ENCODE measurements around the gene LRCH1. TPM values are rescaled to one million over a fixed set of nuclear protein-coding genes. Genes with fewer than 3 reads are reported as not detected.

Gene LRCH1
- total RNA-seq, 1 donor from 2014 or later, result 17.1 TPM

GRCh38 chr13:46607768-46608564 lies 55.0 kb downstream of the LRCH1 start:
- intact Hi-C loops (cut with micrococcal nuclease), result loop anchor here (5.0 kb wide), 1 partner anchor 56 kb away; the partner anchor contains the start of gene LRCH1

GRCh38 chr13:46609052-46609451 lies 56.1 kb downstream of the LRCH1 start:
- intact Hi-C loops (cut with micrococcal nuclease), result loop anchor here (5.0 kb wide), 1 partner anchor 57 kb away; the partner anchor contains the start of gene LRCH1

- intact Hi-C loops (cut with micrococcal nuclease), result loop anchor here (5.0 kb wide), 1 partner anchor 57 kb away; the partner anchor contains the start of gene LRCH1
Observed at GRCh38 chr13:46609726-46610125, 56.8 kb downstream of the LRCH1 start.

GRCh38 chr13:46612267-46612666 lies 59.3 kb downstream of the LRCH1 start:
- intact Hi-C loops (cut with micrococcal nuclease), result no loop called here

DNA sequence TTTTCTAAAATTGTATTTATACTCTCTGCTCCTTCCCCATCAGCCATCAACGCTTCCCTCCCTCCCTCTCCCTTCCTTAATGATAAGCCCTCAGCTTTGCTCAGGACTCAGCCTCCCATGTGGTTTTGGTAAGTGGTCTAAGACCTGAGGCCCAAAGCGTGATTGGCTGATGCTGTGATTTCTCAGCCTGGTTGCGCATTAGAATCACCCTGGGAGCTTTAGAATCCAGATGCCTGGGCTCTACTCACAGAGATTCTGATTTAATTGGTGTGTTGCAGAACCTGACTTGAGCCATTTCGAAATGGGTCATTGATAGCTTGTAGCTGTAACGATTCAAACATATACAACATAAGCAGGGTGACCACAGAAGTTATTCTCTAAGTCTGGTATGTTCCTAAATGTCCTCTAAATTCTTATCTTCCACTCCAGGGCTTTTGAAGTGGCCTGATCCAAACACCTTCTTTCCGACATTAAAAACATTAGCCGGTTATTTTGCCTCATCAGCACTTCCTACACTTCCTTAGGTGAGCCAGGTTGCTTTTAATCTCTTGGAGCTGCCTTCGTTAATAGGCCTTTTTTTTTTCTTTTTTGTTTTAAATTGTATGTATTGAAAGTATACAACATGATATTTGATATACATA lies 60.6 kb downstream of the LRCH1 start:
- intact Hi-C loops (cut with micrococcal nuclease), result no loop called here

GRCh38 chr13:46614582-46614981 lies 61.6 kb downstream of the LRCH1 start:
- intact Hi-C loops (cut with micrococcal nuclease), result no loop called here

- intact Hi-C loops (cut with micrococcal nuclease), result no loop called here
Observed at GRCh38 chr13:46615888-46616531, 63.0 kb downstream of the LRCH1 start.

GRCh38 chr13:46617229-46617721 lies 64.3 kb downstream of the LRCH1 start:
- intact Hi-C loops (cut with micrococcal nuclease), result no loop called here

GRCh38 chr13:46617885-46618284 lies 64.9 kb downstream of the LRCH1 start:
- intact Hi-C loops (cut with micrococcal nuclease), result no loop called here

GRCh38 chr13:46618694-46619254 lies 65.8 kb downstream of the LRCH1 start:
- intact Hi-C loops (cut with micrococcal nuclease), result no loop called here

DNA sequence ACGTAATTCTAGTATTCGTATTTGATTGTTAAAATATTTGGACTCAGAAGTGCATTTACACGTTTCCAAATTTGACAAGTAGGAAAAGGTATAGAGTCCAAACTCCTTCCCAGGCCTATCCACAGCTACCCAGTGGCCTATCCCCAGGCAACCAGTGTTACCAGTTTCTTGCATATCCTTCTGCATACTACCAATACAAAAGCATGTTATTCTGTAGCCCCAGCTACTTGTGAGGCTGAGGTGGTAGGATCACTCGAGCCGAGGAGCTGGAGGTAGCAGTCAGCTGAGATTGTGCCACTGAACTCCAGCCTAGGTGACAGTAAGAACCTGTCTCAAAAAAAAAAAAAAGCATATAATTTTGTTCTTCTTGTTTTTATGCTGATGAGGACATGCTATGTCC lies 67.1 kb downstream of the LRCH1 start:
- intact Hi-C loops (cut with micrococcal nuclease), result no loop called here

GRCh38 chr13:46620471-46620870 lies 67.5 kb downstream of the LRCH1 start:
- intact Hi-C loops (cut with micrococcal nuclease), result no loop called here

DNA sequence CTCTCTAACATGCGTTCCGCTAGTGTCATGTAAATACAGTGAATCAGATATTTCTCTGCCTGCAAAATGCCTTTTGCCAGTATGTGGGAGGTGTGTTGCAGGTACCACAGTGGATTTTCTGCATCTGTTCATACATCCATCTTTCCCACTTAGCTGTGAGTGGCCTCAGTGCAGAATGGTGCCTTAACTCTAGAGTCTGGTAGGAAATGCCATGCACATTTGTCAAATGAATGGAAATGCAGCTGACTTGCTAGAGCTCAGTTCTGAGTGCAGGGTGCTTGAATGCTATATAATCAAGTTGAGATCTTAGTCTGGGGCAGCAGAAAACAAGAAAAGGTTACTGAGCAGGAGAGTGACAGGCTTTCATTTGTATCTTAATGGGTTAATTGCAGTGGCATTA lies 68.2 kb downstream of the LRCH1 start:
- intact Hi-C loops (cut with micrococcal nuclease), result no loop called here

DNA sequence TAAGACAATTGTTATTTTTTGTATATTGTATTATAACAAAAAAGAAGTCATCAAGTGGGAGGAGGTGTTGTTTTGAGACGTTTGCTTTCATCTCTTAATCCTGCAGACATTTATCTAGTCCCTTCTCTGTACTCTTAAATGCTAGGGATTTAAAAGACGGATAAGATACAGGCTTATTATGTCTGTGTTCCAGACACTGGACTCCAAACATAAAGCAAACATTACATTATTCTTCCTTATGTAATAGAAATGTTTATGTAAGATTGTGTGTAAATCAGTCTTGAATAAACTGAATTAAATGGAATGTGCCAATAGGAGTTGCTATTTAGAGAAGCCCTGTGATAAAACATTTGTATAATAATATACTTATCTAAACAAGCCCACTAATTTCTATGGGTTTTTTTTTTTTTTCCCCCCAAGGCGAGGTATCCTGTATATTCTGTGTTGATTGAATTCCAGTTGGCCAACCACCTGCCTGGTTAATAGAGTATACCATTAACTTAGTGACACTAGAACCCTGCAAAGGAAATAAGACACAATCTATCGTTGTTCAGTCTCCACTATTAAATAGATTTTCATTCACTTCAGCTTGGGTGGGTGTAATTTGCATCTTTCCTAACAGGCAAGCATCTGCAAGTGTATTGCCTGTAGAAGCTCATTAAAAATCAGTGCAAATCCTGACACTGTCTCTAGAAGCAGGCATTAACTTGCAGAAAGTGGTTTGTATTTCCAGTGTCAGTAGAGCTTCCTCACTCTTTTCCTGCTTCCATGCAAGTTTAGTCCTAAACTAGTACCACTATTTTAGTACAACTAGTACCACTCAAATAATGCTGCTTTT lies 69.0 kb downstream of the LRCH1 start:
- intact Hi-C loops (cut with micrococcal nuclease), result no loop called here

- intact Hi-C loops (cut with micrococcal nuclease), result no loop called here
Observed at GRCh38 chr13:46622630-46623256, 69.8 kb downstream of the LRCH1 start.

DNA sequence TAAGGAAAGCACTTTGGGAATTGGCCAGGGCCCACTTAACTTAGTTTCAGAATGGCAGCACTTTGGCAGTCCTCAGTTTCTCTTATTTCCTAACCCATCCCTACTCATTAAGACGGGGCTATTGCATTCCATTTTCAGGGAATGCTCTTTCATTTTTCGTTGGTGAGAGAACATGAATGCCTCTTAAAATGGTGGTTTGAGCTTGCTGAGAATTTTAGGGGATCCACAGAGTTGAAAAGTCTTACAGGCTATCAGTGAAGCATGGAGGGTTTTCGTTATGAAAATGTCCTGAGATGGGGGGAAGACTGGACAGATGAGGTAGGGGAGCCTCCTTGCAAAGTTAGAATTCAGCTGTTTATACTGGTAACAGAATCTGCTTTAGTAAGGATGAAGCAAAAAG lies 71.4 kb downstream of the LRCH1 start:
- intact Hi-C loops (cut with micrococcal nuclease), result no loop called here

DNA sequence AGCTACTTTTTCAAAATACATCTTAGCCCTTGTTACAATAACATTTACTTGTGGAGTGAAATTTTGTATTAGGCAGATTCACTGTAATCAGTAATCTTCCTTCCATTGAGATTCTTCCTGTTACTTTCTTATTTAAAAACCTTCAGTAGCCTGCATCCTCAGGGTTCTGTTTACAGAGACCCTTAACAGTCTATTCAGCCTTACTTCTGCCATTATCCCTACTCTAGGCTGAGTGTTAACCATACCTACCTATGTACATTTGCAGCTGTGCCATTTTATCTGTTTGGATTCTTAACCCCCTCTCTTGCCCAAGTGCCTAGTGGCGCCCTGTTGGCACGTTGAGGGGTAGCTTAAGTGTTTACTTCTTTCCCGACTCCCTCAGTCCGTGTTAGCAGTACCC lies 71.9 kb downstream of the LRCH1 start:
- intact Hi-C loops (cut with micrococcal nuclease), result no loop called here

DNA sequence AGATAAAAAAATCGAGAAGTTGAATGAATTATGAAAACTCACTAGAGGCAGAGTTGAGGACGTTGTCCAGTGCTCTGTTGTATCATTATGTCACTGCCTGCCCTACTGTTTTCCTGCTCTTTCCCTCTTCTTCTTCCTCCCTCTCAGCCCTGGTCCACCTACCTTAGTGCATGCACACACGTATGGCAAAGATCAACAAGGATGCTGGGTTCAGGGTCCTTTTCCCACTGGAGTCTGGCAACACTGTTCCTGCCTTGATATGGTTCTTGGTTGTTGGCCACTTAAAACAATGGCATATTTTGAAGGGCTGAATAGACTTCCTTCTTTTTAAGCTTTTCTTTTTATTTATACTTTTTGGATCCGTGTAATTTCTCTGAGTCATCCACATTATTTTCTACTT lies 74.5 kb downstream of the LRCH1 start:
- intact Hi-C loops (cut with micrococcal nuclease), result no loop called here

DNA sequence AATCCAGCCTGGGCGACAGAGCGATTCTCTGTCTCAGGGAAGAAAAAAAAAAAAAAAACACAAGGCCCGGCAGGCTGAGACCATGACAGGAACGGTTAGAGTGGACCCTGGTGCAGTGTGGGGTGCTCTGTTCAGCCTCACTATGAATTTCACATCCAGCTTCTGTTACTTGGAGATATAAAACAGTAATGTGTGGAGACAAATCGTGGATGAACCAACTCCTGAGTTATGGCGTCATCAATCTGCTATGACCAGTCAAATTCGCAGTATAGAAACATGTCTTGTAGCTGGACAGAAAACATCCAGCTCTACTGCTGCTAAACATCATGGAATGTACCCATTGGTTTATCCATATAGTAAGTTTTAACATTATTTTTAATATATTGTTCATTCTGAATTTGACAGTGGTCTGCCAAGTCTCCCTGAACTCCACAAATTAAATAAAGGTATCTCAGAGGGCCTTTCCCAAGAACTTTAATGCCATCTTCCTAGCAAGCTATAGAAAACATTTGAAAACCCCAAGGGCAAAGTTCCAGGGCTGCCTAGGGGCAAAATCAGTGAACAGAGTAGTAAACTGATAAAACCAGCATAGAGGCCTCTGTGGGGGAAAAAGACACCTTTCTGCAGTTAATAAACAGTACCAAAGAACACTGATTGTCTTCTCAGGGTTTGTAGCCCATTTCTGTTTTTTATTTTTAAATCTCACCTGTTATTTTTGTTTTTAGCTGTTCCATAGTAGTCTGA lies 75.8 kb downstream of the LRCH1 start:
- intact Hi-C loops (cut with micrococcal nuclease), result no loop called here
